HG03354 (cell line): ENCODE measurements around the gene BCL11B.

ENCODE experiments used
- ATAC-seq: cut with Tn5 transposase; IDR thresholded peaks from one replicate; pipeline ENCODE4 v1.9.1; 2021; ENCODE audit warnings: mild to moderate bottlenecking; ENCODE audit not compliant: unreplicated experiment, poor library complexity, severe bottlenecking

BCL11B gene

DNA sequence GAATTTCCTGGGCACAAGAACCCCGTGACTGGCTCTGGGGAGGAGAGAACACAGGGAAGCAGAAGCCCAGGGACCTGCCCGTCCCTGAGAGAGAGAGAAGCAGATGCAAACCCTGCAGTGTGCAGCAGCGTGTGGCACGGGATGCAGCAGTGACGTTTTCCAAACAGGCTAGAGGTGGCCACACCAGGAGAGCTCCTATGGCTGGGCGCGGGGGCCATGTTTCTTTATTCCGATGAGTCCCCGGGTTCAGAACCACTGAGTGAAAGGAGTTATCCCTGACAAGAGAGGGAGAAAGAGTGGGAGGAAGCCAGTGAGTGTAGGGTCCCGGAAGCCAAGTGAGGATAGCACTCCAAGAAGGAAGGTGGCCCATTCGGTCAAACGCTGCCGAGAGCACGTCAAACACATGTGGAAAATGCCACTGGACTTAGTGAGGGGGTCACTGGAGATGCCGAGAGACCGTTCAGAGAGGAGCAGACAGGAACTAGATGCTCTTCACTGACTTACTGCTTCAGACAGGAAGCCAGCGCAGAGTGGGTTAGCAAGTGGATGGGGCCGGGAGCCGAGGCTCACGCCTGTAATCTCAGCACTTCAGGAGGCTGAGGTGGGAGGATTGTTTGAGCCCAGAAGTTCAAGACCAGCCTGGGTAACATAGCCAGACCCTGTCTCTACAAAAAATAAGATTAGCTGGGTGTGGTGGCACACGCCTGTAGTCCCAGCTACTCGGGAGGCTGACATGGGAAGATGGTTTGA is 123.0 kb downstream of the BCL11B start:
- ATAC-seq: no peak

- ATAC-seq: no peak
Observed at GRCh38 chr14:99148131-99148530, 123.9 kb downstream of the BCL11B start.

- ATAC-seq: no peak
Observed at GRCh38 chr14:99147366-99147740, 124.6 kb downstream of the BCL11B start.

GRCh38 chr14:99146616-99147365 is 125.2 kb downstream of the BCL11B start:
- ATAC-seq: no peak

- no peak for ATAC-seq
Observed at GRCh38 chr14:99145307-99145706, 126.7 kb downstream of the BCL11B start.

DNA sequence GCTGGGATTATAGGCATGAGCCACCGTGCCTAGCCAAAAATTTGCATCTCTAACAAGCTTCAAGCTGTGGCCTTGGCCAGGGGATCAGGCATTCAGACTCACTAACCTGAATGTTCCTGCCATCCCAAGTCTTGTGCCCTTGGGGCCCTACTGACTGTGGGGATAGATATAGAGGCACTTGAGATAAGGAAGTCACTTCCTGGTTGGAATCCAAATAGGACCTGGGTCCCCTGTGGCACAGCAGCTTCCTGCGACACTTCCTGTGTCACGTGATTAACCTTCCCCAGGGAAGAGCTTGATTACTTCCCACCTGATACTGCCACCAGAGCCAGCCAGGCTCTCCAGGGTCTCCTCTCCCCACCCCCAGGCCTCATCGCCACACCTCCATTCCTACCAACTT is 128.2 kb downstream of the BCL11B start:
- no peak for ATAC-seq

GRCh38 chr14:99143126-99143525 is 128.9 kb downstream of the BCL11B start:
- no peak for ATAC-seq

- ATAC-seq: no peak
Observed at GRCh38 chr14:99141236-99141635, 130.8 kb downstream of the BCL11B start.

GRCh38 chr14:99138999-99139865 is 132.8 kb downstream of the BCL11B start:
- ATAC-seq: no peak

DNA sequence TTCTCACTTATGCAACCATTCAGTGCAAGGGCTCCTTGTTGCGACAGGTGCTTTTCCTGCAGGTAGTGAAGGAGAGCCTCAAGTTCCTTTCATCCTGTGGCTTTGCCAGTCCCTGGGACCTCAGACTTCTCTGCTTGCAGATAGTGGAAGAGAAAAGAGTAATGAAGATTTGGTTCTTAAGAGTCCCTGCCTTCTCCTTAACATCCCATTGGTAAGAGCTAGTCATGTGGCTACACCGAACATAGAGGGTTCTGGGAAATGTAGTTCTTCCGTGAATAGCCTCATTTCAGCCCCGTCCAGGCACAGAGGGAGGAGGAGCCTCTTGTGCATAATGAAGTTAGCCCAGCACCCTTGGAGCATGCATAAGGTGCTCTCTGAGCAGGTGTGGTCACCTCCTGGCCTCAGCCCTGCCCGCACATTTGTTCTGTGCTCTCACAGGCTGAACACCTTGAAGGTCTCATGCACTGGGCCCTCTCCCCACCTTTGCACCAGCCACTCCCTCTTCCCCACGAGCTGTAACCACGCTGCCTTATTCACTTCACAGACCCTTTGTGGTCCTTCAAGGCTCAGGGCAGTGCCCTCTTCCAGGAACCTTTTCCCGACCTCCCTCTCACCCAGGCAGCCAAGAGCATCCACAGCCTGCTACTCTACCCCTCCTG is 134.0 kb downstream of the BCL11B start:
- ATAC-seq: no peak

GRCh38 chr14:99137001-99137700 is 134.8 kb downstream of the BCL11B start:
- no peak for ATAC-seq

- no peak for ATAC-seq
Observed at GRCh38 chr14:99136401-99136800, 135.6 kb downstream of the BCL11B start.

- no peak for ATAC-seq
Observed at GRCh38 chr14:99136047-99136400, 136.0 kb downstream of the BCL11B start.

GRCh38 chr14:99134516-99135046 is 137.4 kb downstream of the BCL11B start:
- no peak for ATAC-seq

- no peak for ATAC-seq
Observed at GRCh38 chr14:99133636-99134515, 138.1 kb downstream of the BCL11B start.

DNA sequence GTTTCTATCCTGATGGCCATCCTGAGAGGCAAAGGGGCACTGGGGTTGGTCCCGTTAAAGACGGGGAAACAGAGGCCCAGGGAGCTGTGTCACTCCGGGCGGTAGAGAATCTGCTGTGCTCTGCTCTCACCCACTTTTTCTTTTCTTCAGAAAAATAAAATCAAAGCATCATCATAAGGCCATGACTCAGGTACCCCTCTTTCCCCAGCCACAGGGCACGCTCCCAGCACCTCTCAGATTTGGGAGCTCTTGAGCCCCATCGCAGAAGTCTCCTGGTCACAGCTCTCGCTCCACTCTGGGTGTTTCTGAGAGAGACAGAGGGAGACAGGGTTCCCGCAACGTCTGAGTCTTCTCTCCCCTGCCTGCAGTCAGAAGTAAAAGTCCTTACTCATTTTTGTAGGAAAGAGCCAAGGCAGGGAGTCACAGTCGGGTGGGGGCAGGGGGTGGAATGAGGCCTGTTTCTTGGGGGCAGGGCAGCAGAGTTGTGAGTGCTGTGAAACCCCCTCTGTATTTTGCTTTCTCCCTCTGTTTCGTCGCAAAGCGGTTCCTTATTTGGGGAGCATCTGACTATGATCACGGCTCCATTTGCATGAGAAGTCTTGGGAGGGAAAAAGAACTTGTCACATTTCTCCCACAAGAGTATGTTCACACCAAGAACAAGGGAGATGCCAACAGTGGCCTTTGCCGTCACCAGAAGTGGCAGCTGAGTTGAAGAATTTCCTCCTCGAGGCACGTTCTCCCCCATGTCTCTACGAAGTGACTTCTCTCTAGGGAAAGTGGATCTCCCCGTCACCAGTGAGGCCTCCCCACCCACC is 139.0 kb downstream of the BCL11B start:
- ATAC-seq: no peak

- no peak for ATAC-seq
Observed at GRCh38 chr14:99131632-99132271, 140.2 kb downstream of the BCL11B start.
